AG04449 (cell line): Measurements from ENCODE around the gene SRP9.
A peak's percentile ranks its signal among the peaks of the same experiment; 100 is the strongest.
"Not testable (repeated sequence)": the region's sequence is repeated elsewhere in the genome, so short reads cannot be mapped to it uniquely, and the experiment has no call there.

ENCODE experiments used
- CTCF ChIA-PET: fragments of 350-600 bp; formaldehyde crosslinking; extraction: SDS; loops from one replicate; lab custom pipeline; 2021; ENCODE audit warnings: antibody characterized with exemption; lab: Yijun Ruan, JAX
- POLR2A ChIA-PET: fragments of 400-600, 350-600 bp; formaldehyde crosslinking; extraction: SDS; loops from one replicate; lab custom pipeline; 2020; ENCODE audit warnings: antibody characterized with exemption, inconsistent platforms; lab: Yijun Ruan, JAX
- DNase-seq: peaks from one replicate; pipeline ENCODE4 v3.0.0-alpha.2; 2010; ENCODE audit warnings: low read depth, low spot score
- H3K4me3 ChIP-seq: 2 replicates; pipeline ENCODE4 v1.5.1; 2011; ENCODE audit warnings: low read depth, mild to moderate bottlenecking, control low read depth, low read length
- TF ChIP-seq, protein P1 (sequence below): IDR thresholded peaks from one replicate; pipeline ENCODE4 v1.5.1; 2011; ENCODE audit warnings: mild to moderate bottlenecking, moderate library complexity, low read length, control low read depth, inconsistent platforms; ENCODE audit not compliant: insufficient read depth; ENCODE audit errors: missing control alignments

The SRP9 gene

DNA sequence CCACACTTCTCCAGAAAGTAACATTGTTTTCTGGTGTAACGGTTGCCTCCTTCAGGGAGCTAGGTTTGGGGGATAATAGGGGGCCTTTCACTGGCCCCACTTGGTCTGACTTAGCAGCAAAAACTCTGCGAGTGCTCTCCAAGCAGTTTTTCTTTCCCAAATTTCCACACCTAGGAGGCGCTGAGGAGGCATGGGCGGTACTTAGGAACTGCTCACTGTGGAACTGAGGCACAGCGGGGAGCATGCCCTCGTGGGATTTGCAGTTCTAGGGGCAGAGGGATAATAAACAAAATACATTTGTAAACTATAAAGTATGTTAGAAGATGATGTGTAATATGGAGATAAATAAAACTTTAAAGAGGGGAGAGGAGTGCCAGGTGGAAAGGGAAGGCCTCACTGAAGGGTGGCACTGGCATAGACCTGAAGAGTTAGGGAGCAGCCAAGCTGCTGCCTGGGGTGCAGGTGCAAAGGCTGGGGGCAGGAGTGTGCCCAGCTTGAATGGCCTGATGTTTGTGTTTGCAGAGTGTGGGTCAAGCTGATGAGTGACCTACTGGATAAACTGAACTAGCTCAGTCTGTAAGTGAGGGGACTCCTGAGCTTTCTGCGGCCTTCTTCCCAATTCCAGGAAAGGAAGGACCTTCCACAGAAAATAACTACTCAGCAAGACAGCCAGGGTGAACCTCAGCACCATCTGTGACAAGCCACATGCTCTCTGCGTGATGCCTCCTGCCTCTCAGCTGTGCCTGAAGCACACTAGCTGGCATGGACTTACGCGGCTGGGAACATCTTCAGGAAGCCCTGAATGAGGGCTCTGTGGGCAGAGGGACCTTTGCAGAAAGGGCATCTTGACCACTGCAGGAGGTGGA, 34.2 kb downstream of the SRP9 start:
- no peak for DNase-seq
- TF ChIP-seq, protein P1, sequence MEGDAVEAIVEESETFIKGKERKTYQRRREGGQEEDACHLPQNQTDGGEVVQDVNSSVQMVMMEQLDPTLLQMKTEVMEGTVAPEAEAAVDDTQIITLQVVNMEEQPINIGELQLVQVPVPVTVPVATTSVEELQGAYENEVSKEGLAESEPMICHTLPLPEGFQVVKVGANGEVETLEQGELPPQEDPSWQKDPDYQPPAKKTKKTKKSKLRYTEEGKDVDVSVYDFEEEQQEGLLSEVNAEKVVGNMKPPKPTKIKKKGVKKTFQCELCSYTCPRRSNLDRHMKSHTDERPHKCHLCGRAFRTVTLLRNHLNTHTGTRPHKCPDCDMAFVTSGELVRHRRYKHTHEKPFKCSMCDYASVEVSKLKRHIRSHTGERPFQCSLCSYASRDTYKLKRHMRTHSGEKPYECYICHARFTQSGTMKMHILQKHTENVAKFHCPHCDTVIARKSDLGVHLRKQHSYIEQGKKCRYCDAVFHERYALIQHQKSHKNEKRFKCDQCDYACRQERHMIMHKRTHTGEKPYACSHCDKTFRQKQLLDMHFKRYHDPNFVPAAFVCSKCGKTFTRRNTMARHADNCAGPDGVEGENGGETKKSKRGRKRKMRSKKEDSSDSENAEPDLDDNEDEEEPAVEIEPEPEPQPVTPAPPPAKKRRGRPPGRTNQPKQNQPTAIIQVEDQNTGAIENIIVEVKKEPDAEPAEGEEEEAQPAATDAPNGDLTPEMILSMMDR: peak; percentile 45
- CTCF ChIA-PET: interaction anchor here (0.6 to 3.4 kb wide), 8 partner anchors 9 to 337 kb away, joined by 3 to 14 read pairs (median 5); partner anchors contain the start of gene SRP9
- POLR2A ChIA-PET: no interaction called here
- no peak overlapping the region for H3K4me3 ChIP-seq

DNA sequence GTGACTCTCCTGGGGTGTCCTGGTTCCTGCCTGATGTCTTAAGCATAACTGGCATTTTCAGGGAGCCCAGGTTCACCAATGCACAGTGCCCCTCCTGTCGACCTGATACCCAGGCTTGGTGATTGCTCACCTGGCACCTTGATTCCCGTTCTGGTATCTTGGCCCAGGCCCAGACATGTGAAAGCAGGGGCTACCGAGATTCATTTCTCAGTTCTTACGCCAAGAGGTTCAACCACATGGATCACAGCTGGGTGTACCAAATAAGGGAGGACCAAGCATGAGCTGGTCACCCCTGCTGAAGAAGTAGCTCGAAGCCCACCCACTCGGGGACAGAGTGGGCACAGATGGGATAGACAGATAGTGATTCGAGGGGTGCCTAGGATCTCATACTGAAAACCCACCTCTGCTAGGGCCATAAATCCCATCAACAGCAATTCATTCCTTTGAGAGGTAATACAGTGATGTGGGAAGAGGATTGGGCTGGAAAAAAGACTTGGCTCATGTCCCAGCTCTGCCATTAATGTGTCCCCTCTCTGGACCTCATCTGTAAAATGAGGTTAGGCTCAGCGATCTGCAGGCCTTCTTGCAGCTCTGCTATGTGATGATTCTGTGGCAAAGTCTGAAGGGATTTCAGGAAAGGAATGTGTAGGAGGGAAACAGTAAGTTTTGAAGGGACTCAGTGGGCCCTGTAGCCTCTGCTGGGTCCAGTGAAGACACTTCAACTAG, 35.0 kb downstream of the SRP9 start:
- no peak overlapping the region for H3K4me3 ChIP-seq
- ChIA-PET CTCF (interaction anchor here (1.0 to 1.9 kb wide), 7 partner anchors 19 to 338 kb away, joined by 3 to 9 read pairs (median 5); no protein-coding TSS in a partner anchor), POLR2A (no interaction called here)
- DNase-seq: no peak
- TF ChIP-seq, protein P1: no peak

DNA sequence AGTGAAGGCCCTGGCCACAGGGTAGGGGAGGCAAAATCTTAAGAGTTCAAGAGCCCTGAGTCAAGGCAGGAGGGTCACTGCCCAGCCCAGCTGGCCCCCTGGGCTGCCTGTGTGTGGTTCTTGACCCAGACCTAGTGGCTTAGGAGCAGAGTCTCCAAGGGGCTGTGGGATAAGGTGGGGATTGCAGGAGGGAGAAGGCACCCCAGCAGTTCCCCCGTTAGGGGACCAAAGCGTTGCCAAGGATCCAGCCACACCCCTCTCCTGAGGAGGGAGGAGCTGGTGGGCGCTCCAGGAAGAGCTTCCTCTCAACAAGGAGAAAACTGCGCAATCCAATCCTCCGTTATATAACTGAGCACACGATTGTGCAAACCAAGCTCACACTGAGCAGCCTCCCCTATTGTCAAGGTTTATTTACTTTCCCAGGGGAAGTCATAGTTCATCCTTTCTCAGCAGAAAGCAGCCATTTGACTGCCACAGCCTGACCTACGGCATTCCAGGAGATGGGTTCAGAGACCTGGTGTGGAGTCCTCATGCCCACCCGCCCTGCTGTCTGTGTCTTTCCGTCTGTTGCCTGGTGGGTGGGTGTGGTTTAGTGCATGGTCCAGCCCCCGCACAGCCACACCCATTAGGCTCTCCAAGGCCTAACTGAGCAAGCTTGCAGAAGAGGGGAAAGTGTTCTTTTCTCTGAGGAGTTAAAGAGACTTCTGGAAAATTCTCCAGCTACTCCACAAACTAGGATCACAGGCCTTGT, 35.8 kb downstream of the SRP9 start:
- TF ChIP-seq, protein P1: no peak
- POLR2A ChIA-PET: no interaction called here
- no peak overlapping the region for H3K4me3 ChIP-seq
- no peak for DNase-seq
- CTCF ChIA-PET: interaction anchor here (0.6 to 1.9 kb wide), 11 partner anchors 11 to 339 kb away, joined by 3 to 9 read pairs (median 4); partner anchors contain the start of gene SRP9

DNA sequence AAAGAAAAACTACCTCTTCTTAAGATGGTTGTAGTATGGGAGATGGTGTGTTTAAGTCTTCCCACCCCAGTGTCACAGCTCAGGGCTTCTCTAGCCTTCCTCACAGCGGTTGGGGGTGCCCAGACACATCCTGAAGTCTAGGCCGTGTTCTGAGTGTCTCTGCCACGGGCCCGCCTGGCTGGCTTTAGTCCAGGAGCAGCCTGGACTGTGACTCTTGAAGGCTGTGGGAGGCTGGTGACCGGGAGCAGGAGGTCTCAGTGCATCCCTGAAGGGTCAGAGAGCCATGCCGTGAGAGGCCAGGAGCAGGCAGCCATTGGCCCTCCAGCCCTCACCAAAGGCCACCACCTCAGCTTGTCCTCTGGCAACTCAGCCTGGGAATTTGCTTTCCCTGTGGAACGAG, 36.8 kb downstream of the SRP9 start:
- ChIA-PET CTCF (interaction anchor here (0.6 to 1.9 kb wide), 6 partner anchors 37 to 340 kb away, joined by 3 to 9 read pairs (median 4); partner anchors contain the start of gene SRP9), POLR2A (no interaction called here)
- TF ChIP-seq, protein P1: no peak
- H3K4me3 ChIP-seq: no peak overlapping the region
- no peak for DNase-seq

DNA sequence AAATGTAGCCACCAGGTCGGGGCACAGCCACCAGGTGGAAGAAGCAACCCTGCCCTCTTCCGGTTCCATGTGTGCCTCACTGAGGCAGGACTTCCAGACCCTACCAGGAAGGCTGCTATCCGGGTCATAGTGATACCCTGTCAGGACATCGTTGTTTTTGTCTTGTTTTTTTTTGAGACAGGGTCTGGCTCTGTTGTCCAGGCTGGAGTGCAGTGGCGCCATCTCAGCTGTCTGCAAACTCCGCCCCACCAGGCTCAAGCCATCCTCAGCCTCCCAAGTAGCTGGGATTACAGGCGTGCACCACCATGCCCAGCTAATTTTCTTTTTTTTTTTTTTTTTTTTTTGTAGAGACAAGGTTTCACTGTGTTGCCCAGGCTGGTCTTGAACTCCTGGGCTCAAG, 37.5 kb downstream of the SRP9 start:
- POLR2A ChIA-PET, DNase-seq, H3K4me3 ChIP-seq: not testable (repeated sequence)
- CTCF ChIA-PET: interaction anchor here (1.7 kb wide), 2 partner anchors 37 to 332 kb away, joined by 4 to 8 read pairs; partner anchors contain the start of gene SRP9

DNA sequence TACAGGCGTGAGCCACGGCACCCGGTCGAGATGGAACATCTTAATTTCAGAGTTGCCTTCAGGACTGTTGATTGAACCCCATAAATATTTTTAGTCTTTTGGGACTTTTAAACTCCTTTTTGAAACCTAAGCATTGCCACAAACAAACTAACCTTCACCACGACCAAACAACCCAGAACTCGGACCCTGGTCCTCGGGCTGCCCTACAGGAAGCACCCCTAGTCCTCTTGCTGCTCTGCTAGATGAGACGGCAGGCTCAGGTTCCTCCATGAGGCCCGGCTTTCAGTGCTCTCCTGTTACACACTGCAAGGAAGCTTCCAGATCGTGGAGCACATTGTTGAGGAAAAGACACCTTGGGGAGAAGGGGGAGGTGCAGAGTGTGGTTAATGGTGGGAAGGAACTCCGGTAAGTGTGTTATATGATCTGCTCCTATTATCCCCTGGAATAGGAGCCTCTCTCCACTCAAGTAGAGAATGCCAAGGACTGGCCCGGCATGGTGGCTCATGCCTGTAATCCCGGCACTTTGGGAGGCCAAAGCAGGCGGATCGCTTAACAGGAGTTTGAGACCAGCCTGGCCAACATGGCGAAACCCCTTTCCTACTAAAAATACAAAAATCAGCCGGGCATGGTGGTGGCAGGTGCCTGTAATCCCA, 38.0 kb downstream of the SRP9 start:
- H3K4me3 ChIP-seq: no peak overlapping the region
- TF ChIP-seq, protein P1: no peak
- ChIA-PET POLR2A (no interaction called here), CTCF (no interaction called here)
- DNase-seq: no peak
